ENCODE data around the gene ATG101.

Gene ATG101

GRCh38 chr12:52069327-52070184 is at the start of gene ATG101:
TSS of gene ATG101 (plus strand) at chr12:52069978. CDS start at chr12:52073651, 3,673 bp downstream.
- DNase-seq = peak; percentile 95

GRCh38 chr12:52020539-52021336 is 49.0 kb upstream of the ATG101 start:
- peak; percentile 57 for DNase-seq

DNA sequence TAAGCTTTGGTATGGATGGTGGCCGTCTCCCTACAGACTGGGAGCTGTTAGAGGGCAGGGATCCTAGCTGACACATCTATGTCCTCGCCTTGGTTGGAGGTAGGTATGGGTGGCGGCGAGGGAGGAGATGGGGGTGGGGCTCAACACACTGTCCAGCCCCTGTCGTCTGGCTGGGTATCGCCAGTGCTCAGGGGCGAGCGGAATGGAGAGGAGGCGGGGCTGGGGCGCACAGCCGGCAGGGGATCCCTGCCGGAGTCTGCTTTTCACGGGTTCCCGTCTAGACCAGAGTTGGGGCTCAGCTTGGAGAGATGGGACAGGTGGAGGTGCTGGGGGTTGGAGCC is 47.0 kb upstream of the ATG101 start:
- no peak for DNase-seq

DNA sequence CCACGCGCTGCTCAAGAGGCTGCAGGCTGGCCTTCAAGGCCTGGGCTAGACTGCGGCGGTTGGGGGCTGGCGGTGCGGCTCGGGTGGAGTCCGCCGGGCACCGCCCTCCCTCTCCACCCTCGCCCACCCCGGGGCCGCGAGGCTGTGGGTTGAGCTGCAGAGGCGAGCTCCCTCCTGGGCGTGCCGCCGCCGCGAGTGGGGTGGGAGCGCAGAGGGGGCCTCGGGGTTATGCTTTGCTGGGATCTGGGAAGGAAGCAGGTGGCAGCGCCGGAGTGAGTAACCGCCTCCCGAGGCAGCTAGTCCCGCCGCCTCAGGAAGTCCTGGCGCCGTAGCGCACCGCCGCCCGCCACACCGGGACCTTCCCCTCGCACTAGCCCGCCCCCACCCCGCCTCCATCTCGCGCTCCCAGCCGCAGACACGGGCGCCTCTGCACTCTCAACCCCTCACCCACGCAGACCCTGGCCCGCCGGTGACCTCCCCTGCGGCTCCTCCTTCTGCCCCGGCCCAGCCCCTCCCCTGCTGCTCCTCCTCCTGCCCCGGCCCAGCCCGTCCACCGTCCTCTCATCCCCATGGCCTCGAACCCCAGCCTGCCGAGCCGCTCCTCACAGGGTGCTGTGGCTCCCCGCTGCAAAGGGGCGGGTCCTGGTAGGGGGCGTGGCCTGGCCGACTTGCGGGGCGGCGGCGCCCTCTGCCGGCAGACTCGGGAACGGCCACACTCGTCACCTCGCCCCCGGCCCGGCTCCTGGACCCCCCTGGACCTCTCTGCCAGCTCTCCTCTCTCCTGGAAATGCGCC is 46.4 kb upstream of the ATG101 start:
- peak; percentile 63 for DNase-seq

- DNase-seq = no peak
Observed at GRCh38 chr12:52023976-52024688, 45.6 kb upstream of the ATG101 start.

- no peak for DNase-seq
Observed at GRCh38 chr12:52024845-52025230, 44.9 kb upstream of the ATG101 start.

DNA sequence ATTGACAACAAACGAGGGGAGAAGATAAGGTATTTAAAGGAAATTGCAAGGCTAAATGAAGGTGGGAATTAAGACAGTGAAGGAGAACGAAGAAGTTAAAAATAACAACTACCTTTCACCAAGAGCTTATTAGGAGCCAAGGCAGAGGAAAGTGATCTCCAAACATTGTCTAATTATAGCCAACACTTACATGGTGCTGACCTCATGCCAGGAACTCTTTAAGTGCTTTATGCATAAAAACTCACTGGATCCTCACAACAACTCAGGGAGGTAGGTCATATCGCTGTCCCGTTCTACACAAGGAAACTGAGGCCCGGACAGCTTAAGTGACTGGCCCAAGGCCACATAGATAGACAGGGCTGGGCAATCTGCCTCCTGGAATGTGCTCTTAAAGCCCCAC is 43.5 kb upstream of the ATG101 start:
- no peak for DNase-seq

DNA sequence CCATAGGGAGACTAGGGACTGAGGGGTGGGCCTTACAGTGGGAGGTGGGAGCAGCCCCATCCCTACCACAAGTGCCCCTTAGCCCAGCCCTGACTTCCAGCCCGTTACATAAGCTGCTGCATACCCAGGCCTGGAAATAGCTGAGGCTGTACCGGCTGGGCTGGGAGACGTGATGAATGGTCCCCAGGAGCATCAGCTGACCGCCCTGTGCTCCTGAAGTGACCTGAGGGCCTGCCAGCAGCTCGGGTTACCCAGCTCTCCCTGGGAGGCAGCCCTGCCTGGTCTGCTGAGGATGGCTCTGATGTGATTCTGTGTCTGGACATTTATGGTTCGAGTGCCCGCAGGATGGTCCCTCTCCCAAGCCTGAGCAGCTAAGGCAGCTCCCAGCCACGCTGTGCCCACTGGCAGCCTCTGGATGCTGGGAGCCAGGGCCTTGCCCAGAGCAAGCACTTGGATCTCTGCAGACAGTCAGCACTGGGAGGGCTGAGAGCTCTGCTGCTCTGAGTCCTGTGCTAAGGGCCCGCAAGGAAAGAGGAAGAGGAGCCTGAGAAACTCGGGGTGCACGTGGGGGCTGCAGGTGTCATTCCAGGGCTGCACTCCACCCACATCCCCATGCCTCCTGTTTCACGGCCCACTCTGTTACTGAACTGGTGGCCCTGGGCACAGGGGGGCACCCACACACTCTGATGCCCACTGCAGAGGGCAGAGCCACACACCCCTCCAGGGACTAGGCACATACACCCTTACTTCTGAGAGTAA is 42.5 kb upstream of the ATG101 start:
- DNase-seq = no peak

GRCh38 chr12:52029685-52030084 is 40.1 kb upstream of the ATG101 start:
- no peak for DNase-seq

GRCh38 chr12:52032446-52032803 is 37.4 kb upstream of the ATG101 start:
- DNase-seq = peak; percentile 67

GRCh38 chr12:52032804-52033445 is 36.9 kb upstream of the ATG101 start:
- DNase-seq = peak; percentile 96

GRCh38 chr12:52033446-52034140 is 36.2 kb upstream of the ATG101 start:
- no peak for DNase-seq

DNA sequence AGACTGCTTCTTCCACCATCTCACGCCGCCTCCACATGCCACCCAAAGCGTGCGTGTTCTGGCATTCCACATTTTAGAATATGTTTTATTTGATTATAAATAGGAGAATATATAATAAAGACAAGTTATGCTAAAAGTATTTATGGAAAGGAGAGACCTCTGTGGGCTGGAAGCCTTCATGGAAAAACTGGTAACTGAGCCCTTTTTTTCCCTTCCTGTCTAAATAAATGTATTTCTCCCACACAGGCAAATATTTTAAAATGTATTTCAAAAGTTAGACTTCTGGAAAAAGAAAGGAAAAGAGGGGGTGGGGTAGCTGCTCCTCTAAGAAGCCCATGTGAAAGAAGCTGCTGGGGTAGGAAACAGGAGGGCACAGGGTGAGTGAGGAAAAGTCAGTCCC is 34.6 kb upstream of the ATG101 start:
- DNase-seq = no peak

GRCh38 chr12:52035926-52036325 is 33.9 kb upstream of the ATG101 start:
- DNase-seq = no peak

- DNase-seq = peak; percentile 79
Observed at GRCh38 chr12:52036587-52037171, 33.1 kb upstream of the ATG101 start.

DNA sequence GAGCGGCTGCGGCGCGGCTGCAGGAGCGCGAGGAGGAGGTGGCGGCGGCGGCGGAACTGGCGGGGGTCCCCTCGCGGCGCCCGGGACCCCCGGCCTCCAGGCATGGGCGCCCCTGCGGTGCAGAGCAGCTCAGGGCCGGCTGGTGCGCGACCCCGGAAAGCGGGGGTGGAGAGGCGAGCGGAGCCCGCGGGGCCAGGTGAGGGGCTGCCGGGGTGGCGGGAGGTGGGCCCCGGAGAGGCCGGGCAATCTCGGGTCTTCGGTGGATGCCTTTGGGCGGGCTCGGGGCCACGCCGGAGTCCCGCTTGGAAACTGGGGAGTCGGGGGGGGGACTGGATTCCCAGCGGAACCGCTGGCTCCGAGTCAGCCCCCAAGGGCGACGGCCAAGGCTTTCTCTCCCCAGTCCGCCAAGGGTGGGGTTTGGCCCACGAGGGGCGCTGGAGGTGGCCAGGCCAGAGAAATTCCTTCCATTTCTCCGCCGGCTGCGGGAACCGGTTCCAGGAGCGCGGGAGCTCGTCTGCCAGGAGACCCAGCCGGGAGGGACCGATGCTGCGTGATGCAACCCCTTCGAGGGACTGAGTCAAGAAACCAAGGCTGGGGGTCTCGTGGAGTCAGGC is 32.4 kb upstream of the ATG101 start:
- DNase-seq = peak; percentile 50

- no peak for DNase-seq
Observed at GRCh38 chr12:52038447-52038846, 31.3 kb upstream of the ATG101 start.

- no peak for DNase-seq
Observed at GRCh38 chr12:52041035-52041434, 28.7 kb upstream of the ATG101 start.

DNA sequence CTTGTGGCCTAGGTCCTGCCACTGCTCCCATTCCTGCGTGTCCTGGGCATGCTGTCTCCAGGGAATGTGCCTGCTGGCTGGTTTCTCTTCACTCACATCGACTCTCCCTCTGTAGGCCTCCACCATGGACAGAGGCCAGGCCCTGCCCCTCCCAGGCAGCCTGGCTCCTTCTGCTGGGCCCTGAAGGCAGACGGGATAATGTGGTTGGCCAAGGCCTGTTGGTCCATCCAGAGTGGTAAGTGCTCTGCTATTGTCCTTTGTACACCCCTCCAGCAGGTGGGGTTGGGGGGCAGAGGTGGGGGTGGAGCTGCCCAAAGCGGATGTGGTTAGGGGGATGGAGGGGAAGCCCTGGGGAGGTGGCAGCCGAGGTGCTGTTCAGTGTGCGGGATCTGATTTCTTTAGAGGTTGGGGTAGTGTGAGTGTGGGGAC is 28.1 kb upstream of the ATG101 start:
- DNase-seq = no peak
